Esophagus muscularis mucosa (tissue), 4 donors: Measurements from ENCODE around the gene ALAS2. TPM values are rescaled to one million over a fixed set of nuclear protein-coding genes. Genes with fewer than 3 reads are reported as not detected.

Experiments
- DNase-seq: peaks from one replicate; pipeline ENCODE4 v3.0.0-alpha.2; 2017; ENCODE audit errors: extremely low spot score
- H3K27ac ChIP-seq, 4 donors: fragments of 200-600 bp; sonication (generic); replicated peaks in 1 of 4; 1 replicate in 3 of 4; 2 replicates in 1 of 4; pipeline ENCODE4 v1.5.1; 2016 to 2019; ENCODE audit warnings: mild to moderate bottlenecking in 1 of 4
- H3K27me3 ChIP-seq, 4 donors: fragments of 200-600 bp; sonication (generic); one replicate each; pipeline versions ENCODE4 v1.5.1 to v1.6.0; 2016 to 2019
- H3K36me3 ChIP-seq, 4 donors: fragments of 200-600 bp; sonication (generic); one replicate each; pipeline ENCODE4 v1.5.1; 2016 to 2019
- H3K4me1 ChIP-seq, 4 donors: fragments of 200-600 bp; sonication (generic); one replicate each; pipeline ENCODE4 v1.5.1; 2016 to 2019
- H3K4me3 ChIP-seq, 4 donors: fragments of 200-600 bp; sonication (generic); 1 replicate in 2 of 4; 2 replicates in 2 of 4; pipeline ENCODE4 v1.5.1; 2016 to 2019; ENCODE audit warnings: mild to moderate bottlenecking in 4 of 4, moderate library complexity in 1 of 4
- H3K9me3 ChIP-seq, 4 donors: fragments of 200-600 bp; sonication (generic); 1 replicate in 3 of 4; 2 replicates in 1 of 4; pipeline ENCODE4 v1.5.1; 2016 to 2019
- CTCF ChIP-seq, 3 experiments: fragments of 200-600 bp in 2 of 3; fragments of 450-650 bp in 1 of 3; sonication (generic) in 2 of 3; IDR thresholded peaks; one replicate each; pipeline ENCODE4 v1.5.1; 2017 to 2019; ENCODE audit warnings: antibody characterized with exemption in 3 of 3, mild to moderate bottlenecking in 2 of 3, moderate library complexity in 1 of 3
- EP300 ChIP-seq: sonication (generic); formaldehyde crosslinking; IDR thresholded peaks from one replicate; pipeline ENCODE4 v1.6.1; 2017; ENCODE audit warnings: antibody characterized with exemption
- POLR2A ChIP-seq: fragments of 450-650 bp; IDR thresholded peaks from one replicate; pipeline ENCODE4 v1.6.1; 2017; ENCODE audit warnings: antibody characterized with exemption, moderate library complexity, mild to moderate bottlenecking, low read depth
- POLR2AphosphoS5 ChIP-seq, 2 donors: sonication (generic); formaldehyde crosslinking; IDR thresholded peaks; one replicate each; pipeline ENCODE4 v1.6.1; 2017; ENCODE audit warnings: antibody characterized with exemption in 2 of 2
- WGBS: methylation state at CpG from one replicate; pipeline ENCODE4 v1.1.5; 2018; 5-methylcytosine and 5-hydroxymethylcytosine counted together
- intact Hi-C: fragments of 100-400 bp; cut with DNase I; formaldehyde crosslinking; loops from one replicate; pipeline ENCODE4 v1.15.1; 2023
- total RNA-seq, 4 donors: library from RNA; depleted of rRNA; stranded (reverse); fragments of >200 nt; gene quantifications; one replicate each; pipeline versions ENCODE4 v1.1.0 to v1.2.1, GENCODE V29; 2016

Gene ALAS2
- total RNA-seq, 4 donors from 2014 or later: 1.9 to 30.6 (median 3.5) TPM; not detected in 1

GRCh38 chrX:55033429-55033828 lies 2.7 kb upstream of the ALAS2 start:
- Histone ChIP-seq H3K9me3 (no peaks in the 10 kb centered on the region), H3K27me3 (no peaks in the 10 kb centered on the region), H3K4me3 (no peak overlapping the region), H3K27ac (no peak overlapping the region), H3K36me3 (no peaks in the 10 kb centered on the region), H3K4me1 (no peaks in the 10 kb centered on the region)
- TF ChIP-seq POLR2AphosphoS5 (IDR thresholded peaks at IDR 0.05) (no peak), EP300 (no peak), CTCF (IDR thresholded peaks at IDR 0.05) (no peak), POLR2A (no peak)
- intact Hi-C loops: no loop called here
- WGBS: 81% methylated on average over 2 of the region's 2 CpGs
- no peak for DNase-seq

GRCh38 chrX:55029291-55029690 lies 1.5 kb downstream of the ALAS2 start:
- Histone ChIP-seq H3K4me1 (no peaks in the 10 kb centered on the region), H3K9me3 (no peaks in the 10 kb centered on the region), H3K4me3 (no peak overlapping the region), H3K27me3 (no peaks in the 10 kb centered on the region), H3K27ac (no peak overlapping the region), H3K36me3 (no peaks in the 10 kb centered on the region)
- intact Hi-C loops: no loop called here
- TF ChIP-seq EP300 (no peak), POLR2A (no peak), CTCF (IDR thresholded peaks at IDR 0.05) (no peak), POLR2AphosphoS5 (IDR thresholded peaks at IDR 0.05) (no peak)
- WGBS: 72% methylated on average over 2 of the region's 2 CpGs
- no peak for DNase-seq

- Histone ChIP-seq H3K4me3 (no peak overlapping the region), H3K36me3 (no peaks in the 10 kb centered on the region), H3K9me3 (no peaks in the 10 kb centered on the region), H3K27ac (no peak overlapping the region), H3K4me1 (no peaks in the 10 kb centered on the region), H3K27me3 (no peaks in the 10 kb centered on the region)
- DNase-seq: no peak
- intact Hi-C loops: no loop called here
- no peak for TF ChIP-seq CTCF (IDR thresholded peaks at IDR 0.05)
Measured at GRCh38 chrX:55028611-55029010, 2.2 kb downstream of the ALAS2 start.

GRCh38 chrX:55028040-55028439 lies 2.7 kb downstream of the ALAS2 start:
- intact Hi-C loops: no loop called here
- H3K36me3 ChIP-seq: no peaks in the 10 kb centered on the region
- DNase-seq: no peak
- no peak for TF ChIP-seq CTCF (IDR thresholded peaks at IDR 0.05)
- TF ChIP-seq POLR2AphosphoS5 (IDR thresholded peaks at IDR 0.05): no peak
- TF ChIP-seq POLR2A: no peak
- no peak for TF ChIP-seq EP300
- H3K27ac ChIP-seq: no peak overlapping the region
- H3K4me3 ChIP-seq: no peak overlapping the region
- WGBS: 43% methylated on average over 4 of the region's 4 CpGs
- H3K4me1 ChIP-seq: no peaks in the 10 kb centered on the region
- no peaks in the 10 kb centered on the region for H3K9me3 ChIP-seq
- H3K27me3 ChIP-seq: no peaks in the 10 kb centered on the region

GRCh38 chrX:55026840-55027239 lies 3.9 kb downstream of the ALAS2 start:
- no peaks in the 10 kb centered on the region for H3K36me3 ChIP-seq
- H3K4me3 ChIP-seq: no peak overlapping the region
- no peak for TF ChIP-seq POLR2AphosphoS5 (IDR thresholded peaks at IDR 0.05)
- TF ChIP-seq EP300: no peak
- TF ChIP-seq POLR2A: no peak
- no peak for TF ChIP-seq CTCF (IDR thresholded peaks at IDR 0.05)
- DNase-seq: no peak
- no peaks in the 10 kb centered on the region for H3K27me3 ChIP-seq
- H3K4me1 ChIP-seq: no peaks in the 10 kb centered on the region
- no peaks in the 10 kb centered on the region for H3K9me3 ChIP-seq
- intact Hi-C loops: no loop called here
- H3K27ac ChIP-seq: no peak overlapping the region
- WGBS: 55% methylated on average over 2 of the region's 2 CpGs
